Activated T-cell treated with anti-CD3 and anti-CD28 coated beads for 1 hour (primary cell): ENCODE data around the gene TRIM67.
A peak's percentile ranks its signal among the peaks of the same experiment; 100 is the strongest.

ENCODE experiments used
- DNase-seq: peaks from one replicate; pipeline ENCODE4 v3.0.0-alpha.2; 2020; ENCODE audit warnings: low read depth

Gene TRIM67

DNA sequence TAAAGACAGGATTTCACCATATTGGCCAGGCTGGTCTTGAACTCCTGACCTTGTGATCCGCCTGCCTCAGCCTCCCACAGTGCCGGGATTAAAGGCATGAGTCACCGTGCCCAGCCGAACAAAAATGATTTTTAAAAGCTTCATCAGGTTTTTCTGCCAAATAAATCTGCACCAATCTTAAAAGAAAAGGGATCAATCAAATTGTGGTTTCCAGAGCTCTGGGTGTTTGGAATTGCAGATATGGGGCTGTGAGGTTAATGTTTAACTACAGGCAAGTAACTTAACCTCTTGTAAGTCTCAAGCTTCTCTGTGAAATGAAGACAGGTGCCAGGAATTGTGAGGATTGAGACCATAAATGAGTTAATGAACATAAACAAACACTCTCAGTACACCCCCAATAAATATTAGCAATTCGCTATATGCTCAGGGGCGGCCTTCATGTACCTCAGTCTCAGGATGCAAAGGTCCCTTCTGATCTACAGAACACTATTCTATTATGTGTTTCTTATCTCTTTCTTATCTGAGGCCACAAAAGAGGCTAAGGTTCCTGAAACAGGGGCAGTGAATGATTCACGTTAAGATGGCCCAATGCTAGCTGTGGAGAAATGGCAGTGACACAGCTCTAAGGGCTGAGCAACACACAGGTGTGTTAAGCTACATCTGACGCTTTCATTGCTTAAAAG lies 72.0 kb downstream of the TRIM67 start:
- DNase-seq, result no peak

DNA sequence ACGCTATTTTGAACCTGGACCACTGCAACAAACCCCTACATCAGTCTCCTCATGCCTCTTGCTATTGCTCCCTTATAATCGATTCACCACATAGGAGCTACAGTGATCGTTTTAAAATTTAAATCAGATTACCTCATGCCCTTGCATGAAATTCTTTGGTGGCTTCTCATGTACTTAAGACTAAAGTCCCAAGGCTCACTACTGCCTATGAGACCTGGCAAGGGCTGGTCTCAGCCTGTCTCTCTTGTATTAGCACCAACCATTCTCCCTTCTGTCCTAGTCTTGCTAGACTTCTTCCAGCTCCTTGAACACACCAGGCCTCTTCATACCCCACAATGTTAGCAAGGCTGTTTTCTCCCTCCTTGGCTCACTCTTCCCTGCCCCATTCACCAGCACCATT lies 72.6 kb downstream of the TRIM67 start:
- no peak for DNase-seq

DNA sequence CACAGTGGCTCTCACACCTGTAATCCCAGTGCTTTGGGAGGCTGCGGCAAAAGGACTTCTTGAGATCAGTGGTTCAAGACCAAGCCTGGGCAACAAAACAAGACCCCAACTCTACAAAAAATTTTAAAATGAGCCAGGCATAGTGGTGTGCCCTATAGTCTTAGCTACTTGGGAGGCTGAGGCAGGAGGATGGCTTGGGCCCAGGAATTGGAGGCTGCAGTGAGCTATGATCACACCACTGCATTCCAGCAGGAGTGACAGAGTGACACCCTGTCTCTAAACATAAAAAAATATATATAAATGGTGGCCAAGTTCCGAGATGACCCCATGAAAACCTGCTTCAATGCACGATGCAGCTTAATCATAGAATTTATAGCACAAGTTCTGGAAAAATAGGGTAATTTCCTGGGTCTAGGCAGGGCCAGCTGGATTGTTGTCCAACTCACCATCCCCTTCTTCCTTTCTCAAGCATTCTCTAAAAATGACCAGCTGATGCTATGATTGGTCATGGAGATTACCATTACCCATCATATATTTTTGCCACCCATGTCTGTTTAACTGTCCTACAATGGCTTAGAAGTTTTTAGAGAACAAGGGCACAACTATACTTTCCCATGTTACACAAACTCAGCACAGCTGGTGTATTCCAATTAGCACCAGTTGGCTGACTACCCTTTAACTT lies 73.8 kb downstream of the TRIM67 start:
- DNase-seq, result no peak

DNA sequence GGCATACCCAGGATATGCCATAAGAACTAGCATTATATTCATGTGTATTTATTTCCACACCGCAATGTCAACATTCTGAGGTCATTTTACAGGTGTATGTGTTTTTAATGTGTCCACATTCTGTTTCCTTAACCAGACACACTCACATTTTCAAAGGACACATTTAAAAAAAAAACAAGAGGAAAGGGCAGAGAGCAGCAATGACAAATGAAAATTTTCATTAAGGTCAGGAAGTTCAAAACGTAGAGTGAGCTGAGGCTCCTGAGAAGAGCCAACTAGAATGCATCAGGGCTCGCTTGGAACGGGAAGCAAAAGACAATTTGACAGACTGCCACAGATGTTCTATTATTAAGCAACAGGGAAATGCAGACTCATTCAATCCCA lies 74.3 kb downstream of the TRIM67 start:
- DNase-seq, result no peak

DNA sequence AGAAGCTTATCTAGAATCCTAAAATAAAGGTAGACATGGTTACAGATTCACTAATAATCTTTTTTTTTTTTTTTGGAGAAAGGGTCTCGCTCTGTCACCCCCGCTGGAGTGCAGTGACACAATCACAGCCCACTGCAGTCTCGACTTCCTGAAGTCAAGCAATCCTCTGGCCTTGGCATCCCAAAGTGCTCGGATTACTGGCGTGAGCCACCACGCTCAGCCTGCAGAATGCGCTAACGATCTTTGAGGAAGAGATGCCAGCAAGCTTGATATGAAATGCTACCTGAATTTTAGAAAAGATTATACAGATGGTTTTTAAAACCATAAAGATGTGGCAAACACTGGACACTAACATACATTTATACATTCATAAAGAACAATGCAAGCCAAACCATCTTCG lies 75.1 kb downstream of the TRIM67 start:
- no peak for DNase-seq

DNA sequence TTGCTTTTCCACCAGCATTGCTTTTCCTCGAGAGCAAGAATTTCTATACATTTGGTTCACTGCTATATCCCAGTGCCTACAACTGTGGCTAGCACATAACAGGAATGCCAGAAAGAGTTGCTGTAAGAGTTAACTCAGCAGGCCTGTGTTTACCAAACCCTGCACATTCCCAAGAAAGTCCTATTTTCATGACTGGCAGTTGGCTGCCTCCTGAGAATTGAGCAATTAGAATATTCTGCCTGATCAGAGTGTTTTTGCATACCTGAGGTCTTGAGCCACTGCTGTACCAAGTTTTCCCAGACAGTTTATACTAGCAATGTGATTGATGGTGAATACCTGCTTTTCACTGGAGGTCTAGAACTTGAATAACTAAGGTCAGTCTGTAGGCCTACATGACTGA lies 76.4 kb downstream of the TRIM67 start:
- DNase-seq, result no peak

DNA sequence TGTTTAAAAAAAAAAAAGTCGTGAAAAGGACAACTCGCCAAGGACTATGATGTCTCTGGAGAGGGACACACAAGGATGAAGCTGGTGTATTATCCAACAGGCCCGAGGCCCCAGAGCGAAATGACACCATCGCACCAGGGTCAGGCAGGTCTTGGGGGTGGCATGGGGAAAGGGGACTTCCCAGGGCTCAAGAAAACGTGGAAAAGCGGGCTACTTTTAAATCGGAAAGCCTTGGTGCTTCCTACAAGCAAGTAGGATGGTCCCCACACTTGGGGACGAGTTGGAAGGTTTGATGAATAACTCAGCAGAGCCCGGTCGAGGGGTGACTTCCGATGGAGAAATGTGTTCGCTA lies 78.6 kb downstream of the TRIM67 start:
- no peak for DNase-seq

DNA sequence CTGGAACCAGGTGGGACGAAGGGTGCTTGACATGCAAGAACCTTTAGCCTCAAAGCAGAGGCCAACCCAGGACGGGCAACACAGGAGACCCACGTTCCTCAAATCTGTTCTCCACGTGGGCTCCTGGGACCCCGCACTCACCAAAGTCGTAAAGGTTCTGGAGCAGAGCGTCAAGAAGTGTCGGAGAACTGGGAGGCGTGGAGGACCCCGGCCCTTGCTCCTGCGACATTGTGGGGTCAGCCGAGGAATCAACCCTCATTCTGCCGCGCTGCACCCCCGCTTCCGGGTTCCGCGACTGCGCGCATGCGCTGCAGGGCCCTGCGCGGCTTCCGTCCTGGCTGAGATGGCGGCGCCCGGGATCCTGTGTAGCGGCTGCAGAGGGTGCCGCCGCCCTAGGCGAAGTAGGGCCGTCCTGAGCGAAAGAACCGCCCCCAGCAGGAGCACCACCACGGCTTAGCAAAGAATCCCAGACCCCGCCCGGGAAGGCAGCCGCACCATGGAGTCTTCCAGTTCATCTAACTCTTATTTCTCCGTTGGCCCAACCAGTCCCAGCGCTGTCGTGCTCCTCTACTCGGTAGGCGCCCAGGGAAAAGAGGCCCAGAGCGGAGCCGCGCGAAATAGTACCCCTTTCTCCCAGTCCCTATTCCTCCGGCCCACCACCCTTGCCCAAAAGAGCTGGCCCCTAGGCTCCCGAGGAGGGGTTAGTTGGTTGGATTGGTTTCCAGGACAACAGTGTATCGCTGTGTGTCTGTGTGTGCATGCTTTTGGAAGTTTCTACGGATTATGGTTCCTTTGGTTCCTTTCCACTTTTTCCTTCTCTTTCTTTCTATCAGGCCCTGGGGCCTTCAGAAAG lies 79.3 kb downstream of the TRIM67 start, which contains the start of gene GNPAT:
Gene GNPAT (plus strand): TSS at position 330 of the 853 bp plus-strand sequence. CDS start 167 bp downstream, at position 497.
- peak; percentile 89 for DNase-seq

DNA sequence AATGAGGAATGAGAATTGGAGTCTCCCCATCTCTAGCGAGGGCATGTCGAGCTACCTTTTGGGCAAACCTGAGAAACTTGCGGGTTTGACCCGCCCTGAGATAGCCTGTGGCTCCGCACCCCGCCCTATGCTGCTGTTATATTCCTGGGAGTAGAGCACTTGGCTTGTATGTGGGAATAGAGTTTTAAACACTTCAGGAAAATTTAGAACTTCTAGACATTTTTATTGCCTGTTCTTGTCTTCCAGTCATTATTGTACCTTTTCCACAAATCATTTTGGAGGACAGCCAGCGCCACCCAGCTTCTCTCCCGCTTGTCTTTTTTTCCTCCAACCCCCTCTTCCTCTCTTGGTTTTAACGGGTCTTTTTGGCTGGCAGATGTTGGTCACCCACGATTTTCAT lies 79.9 kb downstream of the TRIM67 start:
- no peak for DNase-seq

DNA sequence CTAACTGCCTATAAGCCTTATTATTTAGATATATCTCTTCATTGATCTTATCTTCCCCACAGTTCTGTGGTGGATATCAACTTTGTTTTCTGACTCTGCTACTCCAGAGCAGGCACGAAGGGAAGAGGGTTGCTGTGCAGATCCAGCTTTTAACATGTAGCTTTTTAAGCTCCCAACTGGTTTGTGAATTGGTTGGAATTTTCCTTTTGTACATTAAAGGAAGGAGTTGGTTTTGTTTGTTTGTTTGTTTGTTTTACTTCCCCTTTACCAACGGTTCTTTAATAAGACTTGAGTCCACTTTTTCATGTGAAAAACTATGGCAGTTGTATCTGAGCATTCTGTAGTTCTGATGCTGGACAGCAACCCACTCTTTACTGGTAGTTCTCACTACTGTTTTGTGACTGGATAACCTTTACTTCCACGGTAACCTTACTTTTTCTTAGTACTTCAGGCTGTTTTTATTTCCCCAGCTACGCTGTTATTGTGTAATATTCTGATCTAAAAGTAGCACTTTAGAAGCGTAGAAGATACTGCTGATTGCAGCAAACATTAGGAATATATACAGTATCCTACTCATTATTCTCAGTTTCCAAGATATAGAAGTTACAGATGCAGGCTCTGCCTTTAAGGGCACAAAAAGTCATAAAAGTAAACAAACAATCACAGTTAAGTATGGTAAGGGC lies 80.8 kb downstream of the TRIM67 start:
- DNase-seq, result no peak

DNA sequence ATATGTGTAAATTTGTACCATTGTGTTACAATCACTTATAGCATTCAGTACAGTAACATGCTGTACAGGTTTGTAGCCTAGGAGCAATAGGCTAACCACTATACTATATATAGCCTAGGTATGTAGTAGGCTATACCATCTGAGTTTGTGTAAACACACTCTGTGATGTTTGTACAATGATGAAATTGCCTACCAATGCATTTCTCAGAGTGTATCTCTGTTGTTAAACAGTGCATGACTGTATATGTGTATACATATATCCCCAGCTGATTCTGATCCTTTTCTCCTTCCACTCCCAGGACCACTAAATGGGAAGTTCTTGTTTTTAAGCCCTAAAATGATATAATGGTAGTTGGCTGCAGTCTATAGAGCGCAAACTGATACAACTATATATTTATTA lies 86.9 kb downstream of the TRIM67 start:
- DNase-seq, result no peak

DNA sequence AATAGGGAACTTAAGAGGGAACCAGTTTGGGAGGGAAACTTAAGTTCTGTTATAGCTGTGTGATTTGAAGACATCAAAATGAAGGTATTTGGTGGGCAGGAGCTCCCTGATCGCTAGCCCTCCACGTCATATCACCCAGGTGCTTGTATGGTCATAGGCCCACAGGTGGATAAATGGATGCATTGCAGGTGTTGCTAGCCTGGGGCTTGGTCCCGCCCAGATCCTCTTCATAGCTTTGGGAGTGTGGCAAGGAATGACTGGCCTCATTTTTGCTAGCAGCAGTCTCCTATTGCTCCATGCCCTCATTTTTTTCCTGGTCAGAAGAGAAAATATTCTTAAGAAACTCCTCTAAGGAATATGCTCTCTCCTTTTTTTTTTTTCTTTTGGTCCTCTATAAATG lies 90.5 kb downstream of the TRIM67 start:
- no peak for DNase-seq

DNA sequence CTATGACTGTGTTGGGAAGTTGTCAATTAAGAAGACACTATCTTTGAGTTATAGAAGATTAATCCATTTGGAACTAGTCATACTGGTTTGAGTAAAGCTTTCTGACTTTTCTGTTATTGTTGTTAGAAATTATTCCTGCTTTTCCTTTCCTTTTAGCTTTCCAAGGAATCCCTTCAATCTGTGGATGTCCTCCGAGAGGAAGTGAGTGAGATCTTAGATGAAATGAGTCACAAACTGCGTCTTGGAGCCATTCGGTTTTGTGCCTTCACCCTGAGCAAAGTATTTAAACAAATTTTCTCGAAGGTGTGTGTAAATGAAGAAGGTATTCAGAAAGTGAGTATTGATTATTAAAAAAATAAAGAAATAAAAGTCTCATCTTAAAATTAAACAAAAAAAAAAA lies 98.5 kb downstream of the TRIM67 start:
- no peak for DNase-seq

DNA sequence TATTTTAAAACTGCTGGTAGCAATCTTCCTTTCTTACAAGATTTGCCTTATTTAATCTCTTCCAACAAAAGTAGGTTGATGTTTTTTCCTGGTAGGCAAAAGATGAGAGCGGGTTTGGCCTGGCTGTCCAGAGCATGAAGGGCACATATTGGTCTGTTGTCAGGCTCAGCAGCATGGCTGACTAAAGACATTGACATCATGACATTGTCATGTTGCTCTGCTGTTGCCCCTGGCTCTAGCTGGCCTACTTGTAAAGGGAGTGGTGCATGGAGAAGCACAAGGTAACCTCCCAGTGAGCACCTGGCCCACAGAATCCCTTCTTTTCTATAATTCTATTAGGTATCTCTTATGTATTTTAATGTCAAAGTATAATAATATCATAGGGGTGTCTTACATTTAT lies 102.8 kb downstream of the TRIM67 start:
- DNase-seq, result no peak

DNA sequence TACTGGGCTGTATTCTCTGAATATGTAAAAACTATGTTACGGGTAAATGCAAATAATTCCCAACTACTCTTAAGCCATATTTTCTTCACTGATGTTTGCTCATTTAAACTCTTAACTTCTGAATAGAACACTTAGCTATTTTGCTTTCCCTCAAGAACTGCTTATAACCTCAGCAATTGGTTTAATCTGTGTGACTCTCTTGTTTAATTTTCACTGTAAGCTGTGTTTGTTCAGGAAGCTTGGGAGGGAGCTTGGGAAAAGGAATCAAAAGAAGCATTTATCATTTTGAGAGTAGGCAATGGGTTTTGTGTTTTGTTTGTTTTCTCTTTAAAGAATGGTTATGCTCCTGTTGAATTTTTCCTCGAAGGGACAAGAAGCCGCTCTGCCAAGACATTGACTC lies 103.5 kb downstream of the TRIM67 start:
- DNase-seq, result no peak

DNA sequence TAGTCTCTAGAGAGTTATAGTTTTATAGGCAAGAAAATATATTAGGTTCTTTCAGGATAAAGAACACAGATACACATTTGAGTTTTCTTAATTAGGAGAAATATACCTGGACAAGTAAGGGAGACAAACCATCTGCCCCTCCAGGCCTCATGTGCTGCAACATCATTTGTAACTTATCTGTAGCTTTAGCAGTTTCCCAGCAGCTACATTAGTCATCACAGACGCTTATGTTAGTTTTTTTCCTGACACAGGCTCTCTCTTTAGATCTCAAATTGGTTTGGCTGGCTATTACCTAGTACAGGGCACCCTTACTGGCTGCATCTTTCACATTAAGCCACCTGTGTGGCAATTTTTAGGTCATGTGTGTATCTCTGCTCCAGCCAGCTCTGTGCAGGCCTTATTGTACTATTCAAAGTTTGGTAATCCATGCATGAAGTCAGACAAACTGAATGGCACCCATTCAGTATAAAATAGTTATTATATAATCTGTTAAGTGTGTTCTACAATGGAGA lies 105.0 kb downstream of the TRIM67 start:
- DNase-seq, result no peak
